Neural progenitor cell (in vitro differentiated cells): ENCODE data around the gene ZNF79.

Source experiments
- CTCF ChIP-seq: fragments of 200-600 bp; sonication (generic); IDR thresholded peaks from 2 replicates; pipeline ENCODE4 v1.5.1; 2017; ENCODE audit warnings: antibody characterized with exemption, mild to moderate bottlenecking
- EZH2 ChIP-seq: fragments of 200-600 bp; sonication (generic); IDR thresholded peaks from 2 replicates; pipeline ENCODE4 v1.6.1; 2017; ENCODE audit warnings: antibody characterized with exemption, mild to moderate bottlenecking, moderate library complexity

- TF ChIP-seq CTCF = no peak
- no peak for TF ChIP-seq EZH2
Observed at GRCh38 chr9:127473501-127473900, 49.3 kb downstream of the ZNF79 start.
